Thoracic aorta (tissue), 2 donors: ENCODE measurements around the gene MT1A. TPM values are rescaled to one million over a fixed set of nuclear protein-coding genes. Genes with fewer than 3 reads are reported as not detected.

Source experiments
- ATAC-seq: fragments of 150-250 bp; one replicate; pipeline ENCODE4 v1.8.0; 2017; ENCODE audit warnings: low read depth; ENCODE audit not compliant: insufficient number of reproducible peaks, low FRiP score
- DNase-seq: peaks from one replicate; pipeline ENCODE4 v3.0.0-alpha.2; 2020; ENCODE audit warnings: low spot score
- H3K27ac ChIP-seq, 2 donors: fragments of 200-600 bp; sonication (generic); 1 replicate in 1 of 2; 2 replicates in 1 of 2; pipeline ENCODE4 v1.5.1; 2016; ENCODE audit warnings: mild to moderate bottlenecking in 2 of 2, moderate library complexity in 2 of 2
- H3K27me3 ChIP-seq: fragments of 200-600 bp; sonication (generic); replicated peaks from 2 replicates; pipeline ENCODE4 v1.6.0; 2016; ENCODE audit warnings: mild to moderate bottlenecking; ENCODE audit not compliant: insufficient read depth
- H3K36me3 ChIP-seq: fragments of 200-600 bp; sonication (generic); one replicate; pipeline ENCODE4 v1.5.1; 2016
- H3K4me1 ChIP-seq, 2 donors: fragments of 200-600 bp; sonication (generic); 1 replicate in 1 of 2; 2 replicates in 1 of 2; pipeline versions ENCODE4 v1.5.1 to v1.6.0; 2016; ENCODE audit warnings: low read depth in 2 of 2, mild to moderate bottlenecking in 1 of 2; ENCODE audit not compliant: control insufficient read depth in 1 of 2
- H3K4me3 ChIP-seq: fragments of 200-600 bp; sonication (generic); 2 replicates; pipeline ENCODE4 v1.5.1; 2016; ENCODE audit warnings: mild to moderate bottlenecking
- H3K9me3 ChIP-seq: fragments of 200-600 bp; sonication (generic); 2 replicates; pipeline ENCODE4 v1.5.1; 2016
- total RNA-seq, 2 donors: library from RNA; depleted of rRNA; stranded (reverse); fragments of >200 nt; gene quantifications; one replicate each; pipeline versions ENCODE4 v1.1.0 to v1.2.3, GENCODE V29; 2016
- TF ChIP-seq, protein P1 (sequence below): fragments of 200-600 bp; sonication (generic); IDR thresholded peaks from one replicate; pipeline ENCODE4 v1.5.1; 2019; ENCODE audit warnings: antibody characterized with exemption

MT1A gene
- total RNA-seq, 2 donors from 2014 or later: 6.5 to 168 TPM

DNA sequence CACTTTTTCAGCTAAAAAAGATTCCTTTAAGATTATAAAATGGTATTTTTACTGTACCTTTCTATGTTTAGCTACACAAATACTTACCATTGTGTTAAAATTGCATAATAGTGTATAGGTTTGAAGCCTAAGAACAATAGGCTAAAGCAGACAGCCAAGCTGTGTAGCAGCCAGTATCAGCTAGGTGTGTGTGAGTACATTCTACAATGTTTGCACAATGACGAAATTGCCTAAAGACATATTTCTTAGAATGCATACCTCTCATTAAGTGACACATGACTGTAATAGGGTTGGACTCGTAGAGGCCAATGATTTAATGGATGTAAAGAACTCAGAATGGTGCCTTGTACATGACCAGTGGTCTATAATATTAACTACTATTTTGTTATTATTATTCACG lies 11.4 kb downstream of the MT1A start:
- no peaks in the 10 kb centered on the region for H3K27me3 ChIP-seq
- no peaks in the 10 kb centered on the region for H3K9me3 ChIP-seq
- DNase-seq (no peak), ATAC-seq (no peak)
- no peak overlapping the region for H3K27ac ChIP-seq
- TF ChIP-seq, protein P1, sequence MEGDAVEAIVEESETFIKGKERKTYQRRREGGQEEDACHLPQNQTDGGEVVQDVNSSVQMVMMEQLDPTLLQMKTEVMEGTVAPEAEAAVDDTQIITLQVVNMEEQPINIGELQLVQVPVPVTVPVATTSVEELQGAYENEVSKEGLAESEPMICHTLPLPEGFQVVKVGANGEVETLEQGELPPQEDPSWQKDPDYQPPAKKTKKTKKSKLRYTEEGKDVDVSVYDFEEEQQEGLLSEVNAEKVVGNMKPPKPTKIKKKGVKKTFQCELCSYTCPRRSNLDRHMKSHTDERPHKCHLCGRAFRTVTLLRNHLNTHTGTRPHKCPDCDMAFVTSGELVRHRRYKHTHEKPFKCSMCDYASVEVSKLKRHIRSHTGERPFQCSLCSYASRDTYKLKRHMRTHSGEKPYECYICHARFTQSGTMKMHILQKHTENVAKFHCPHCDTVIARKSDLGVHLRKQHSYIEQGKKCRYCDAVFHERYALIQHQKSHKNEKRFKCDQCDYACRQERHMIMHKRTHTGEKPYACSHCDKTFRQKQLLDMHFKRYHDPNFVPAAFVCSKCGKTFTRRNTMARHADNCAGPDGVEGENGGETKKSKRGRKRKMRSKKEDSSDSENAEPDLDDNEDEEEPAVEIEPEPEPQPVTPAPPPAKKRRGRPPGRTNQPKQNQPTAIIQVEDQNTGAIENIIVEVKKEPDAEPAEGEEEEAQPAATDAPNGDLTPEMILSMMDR: no peak
- H3K4me1 ChIP-seq: no peaks in the 10 kb centered on the region
- H3K4me3 ChIP-seq: no peak overlapping the region
- H3K36me3 ChIP-seq: no peaks in the 10 kb centered on the region

DNA sequence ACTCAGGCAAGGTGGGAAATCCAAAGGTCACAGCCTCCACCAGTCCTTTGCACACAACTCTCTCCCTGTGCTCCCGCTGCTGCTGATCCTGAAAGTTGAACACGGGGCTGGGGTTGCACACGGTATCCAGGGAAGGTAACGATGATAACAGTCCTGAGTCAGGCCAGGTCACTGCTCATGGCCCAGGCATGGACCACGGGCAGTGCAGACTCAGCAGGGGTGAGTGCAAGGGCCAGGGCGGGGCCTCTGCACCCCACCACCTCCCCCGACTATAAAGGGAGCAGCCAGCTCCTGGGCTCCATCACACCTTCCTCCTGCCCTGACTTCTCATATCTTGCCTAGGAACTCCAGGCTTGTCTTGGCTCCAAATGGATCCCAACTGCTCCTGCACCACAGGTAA lies 13.1 kb downstream of the MT1A start, which contains the start of gene MT1B:
Gene MT1B (plus strand): TSS at position 301 of the 400 bp plus-strand sequence. CDS start 68 bp downstream, at position 369.
- Histone ChIP-seq H3K27me3 (no peaks in the 10 kb centered on the region), H3K4me1 (no peaks in the 10 kb centered on the region), H3K4me3 (no peak within 1 kb of the TSS), H3K9me3 (no peaks in the 10 kb centered on the region), H3K27ac (no peak within 1 kb of the TSS), H3K36me3 (no peaks in the 10 kb centered on the region)
- TF ChIP-seq, protein P1: no peak
- DNase-seq: no peak
- no peak for ATAC-seq

DNA sequence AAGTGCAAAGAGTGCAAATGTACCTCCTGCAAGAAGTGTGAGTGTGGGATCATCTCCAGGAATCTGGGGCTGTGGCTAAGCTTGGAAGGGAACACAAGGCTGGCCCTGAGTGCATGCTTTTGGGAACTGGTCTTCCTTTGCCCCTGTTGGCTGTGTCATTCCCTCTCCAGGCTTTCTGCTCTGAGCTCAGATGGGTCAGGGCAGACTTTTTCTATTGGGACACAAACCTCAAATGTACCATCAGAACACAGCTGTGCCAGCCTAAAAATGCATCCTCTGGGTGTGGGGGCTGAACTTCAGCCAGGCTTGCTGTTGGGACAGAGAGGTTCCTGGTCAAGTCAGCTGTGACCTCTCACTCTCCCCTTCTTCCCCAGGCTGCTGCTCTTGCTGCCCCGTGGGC lies 14.1 kb downstream of the MT1A start:
- Histone ChIP-seq H3K27ac (no peak overlapping the region), H3K36me3 (no peaks in the 10 kb centered on the region), H3K9me3 (no peaks in the 10 kb centered on the region), H3K4me1 (peaks cover 4 to 5% of the 10 kb centered on the region in 2 donors), H3K27me3 (no peaks in the 10 kb centered on the region), H3K4me3 (no peak overlapping the region)
- ATAC-seq (no peak), DNase-seq (no peak)
- TF ChIP-seq, protein P1: no peak

DNA sequence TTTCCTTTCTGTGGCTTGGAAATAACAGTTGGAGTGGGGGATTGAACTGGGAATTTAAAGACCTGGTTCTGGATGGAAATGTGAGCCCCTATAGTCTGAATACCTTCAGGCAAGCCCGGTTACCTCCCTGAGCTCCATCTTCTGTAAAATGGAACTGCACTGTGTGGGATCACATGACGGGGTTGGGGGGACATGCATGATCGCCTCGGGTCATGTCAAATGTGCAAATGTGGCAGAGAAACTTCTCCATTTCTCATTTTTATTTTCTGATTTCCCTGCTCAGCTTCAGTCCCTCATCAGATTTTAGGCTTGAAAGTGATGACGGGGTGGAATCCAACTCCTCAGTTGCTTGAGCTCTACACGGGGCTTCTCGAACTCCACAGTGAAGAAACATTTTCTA lies 14.8 kb downstream of the MT1A start:
- TF ChIP-seq, protein P1: no peak
- no peak for ATAC-seq

DNA sequence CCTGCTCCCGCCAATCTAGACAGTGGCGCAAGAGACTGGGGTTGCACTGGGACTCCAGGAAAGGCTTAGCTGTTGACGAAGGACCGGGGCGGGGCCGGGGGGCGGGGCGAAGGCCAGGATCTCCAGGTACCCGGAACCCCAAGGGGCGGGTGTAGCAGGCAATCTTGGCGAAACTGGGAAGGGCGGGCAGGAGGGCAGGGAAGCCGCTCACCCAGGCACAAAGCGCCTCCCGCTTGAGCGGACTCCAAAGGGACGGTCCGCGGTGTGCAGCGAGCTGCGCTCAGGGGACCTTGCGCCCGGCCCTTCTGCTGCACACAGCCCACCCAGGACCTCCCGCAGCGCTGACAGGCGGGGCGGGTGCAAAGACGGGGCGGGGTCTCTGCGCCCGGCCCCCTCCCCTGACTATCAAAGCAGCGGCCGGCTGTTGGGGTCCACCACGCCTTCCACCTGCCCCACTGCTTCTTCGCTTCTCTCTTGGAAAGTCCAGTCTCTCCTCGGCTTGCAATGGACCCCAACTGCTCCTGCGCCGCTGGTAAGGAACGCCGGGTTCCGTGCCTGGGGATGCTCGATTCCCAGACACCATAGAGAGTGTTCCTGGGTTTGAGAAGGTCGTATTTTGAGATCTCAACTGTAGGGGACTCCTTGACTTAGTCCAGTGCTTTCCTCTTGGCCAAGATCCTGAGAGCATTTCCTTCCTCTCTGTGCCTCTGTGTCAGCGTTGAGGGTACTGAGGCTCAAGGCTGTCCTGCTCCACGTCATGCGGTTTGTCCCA lies 19.3 kb downstream of the MT1A start, which contains the start of gene MT1F:
Gene MT1F (plus strand): TSS at position 405 of the 772 bp plus-strand sequence. CDS start 100 bp downstream, at position 505.
- no peak for ATAC-seq

More for the DNA sequence above, 14.8 kb downstream of the MT1A start:
- H3K36me3 ChIP-seq: no peaks in the 10 kb centered on the region
- no peak for DNase-seq
- H3K9me3 ChIP-seq: no peaks in the 10 kb centered on the region
- H3K27ac ChIP-seq: no peak overlapping the region
- H3K4me1 ChIP-seq: peaks cover 10 to 11% of the 10 kb centered on the region in 2 donors
- H3K4me3 ChIP-seq: no peak overlapping the region
- no peaks in the 10 kb centered on the region for H3K27me3 ChIP-seq

More for the DNA sequence above, 19.3 kb downstream of the MT1A start, which contains the start of gene MT1F:
- Histone ChIP-seq H3K4me1 (peaks cover 14 to 16% of the 10 kb centered on the region in 2 donors), H3K36me3 (no peaks in the 10 kb centered on the region), H3K27me3 (no peaks in the 10 kb centered on the region), H3K4me3 (peak within 1 kb of the TSS; percentile 73), H3K9me3 (no peaks in the 10 kb centered on the region), H3K27ac (no peak within 1 kb of the TSS)
- TF ChIP-seq, protein P1: no peak
- DNase-seq: no peak
